HG02938 (cell line): ENCODE results near the gene FBXO38.

Experiments
- ATAC-seq: cut with Tn5 transposase; IDR thresholded peaks from one replicate; pipeline ENCODE4 v1.9.1; 2021; ENCODE audit warnings: mild to moderate bottlenecking, moderate library complexity; ENCODE audit not compliant: unreplicated experiment

FBXO38 gene

GRCh38 chr5:148385094-148385493, 1.3 kb downstream of the FBXO38 start:
- ATAC-seq: no peak

- no peak for ATAC-seq
Measured at GRCh38 chr5:148386041-148386440, 2.3 kb downstream of the FBXO38 start.

GRCh38 chr5:148387325-148387724, 3.6 kb downstream of the FBXO38 start:
- ATAC-seq: no peak

GRCh38 chr5:148388696-148389095, 4.9 kb downstream of the FBXO38 start:
- ATAC-seq: no peak

GRCh38 chr5:148390914-148391313, 7.2 kb downstream of the FBXO38 start:
- ATAC-seq: no peak

- ATAC-seq: no peak
Measured at GRCh38 chr5:148391422-148391821, 7.7 kb downstream of the FBXO38 start.

- no peak for ATAC-seq
Measured at GRCh38 chr5:148393390-148393741, 9.6 kb downstream of the FBXO38 start.

- ATAC-seq: no peak
Measured at GRCh38 chr5:148394587-148395019, 10.8 kb downstream of the FBXO38 start.

- no peak for ATAC-seq
Measured at GRCh38 chr5:148395031-148395430, 11.3 kb downstream of the FBXO38 start.

- no peak for ATAC-seq
Measured at GRCh38 chr5:148397968-148398595, 14.3 kb downstream of the FBXO38 start.

- no peak for ATAC-seq
Measured at GRCh38 chr5:148398698-148399121, 15.0 kb downstream of the FBXO38 start.

GRCh38 chr5:148401604-148402003, 17.8 kb downstream of the FBXO38 start:
- ATAC-seq: no peak

- peak; percentile 88 for ATAC-seq
Measured at GRCh38 chr5:148403344-148403743, 19.6 kb downstream of the FBXO38 start.

GRCh38 chr5:148406406-148406805, 22.6 kb downstream of the FBXO38 start:
- no peak for ATAC-seq

- ATAC-seq: no peak
Measured at GRCh38 chr5:148408092-148408491, 24.3 kb downstream of the FBXO38 start.

GRCh38 chr5:148412124-148412523, 28.4 kb downstream of the FBXO38 start:
- no peak for ATAC-seq

- ATAC-seq: no peak
Measured at GRCh38 chr5:148414833-148415232, 31.1 kb downstream of the FBXO38 start.

- ATAC-seq: no peak
Measured at GRCh38 chr5:148416416-148416815, 32.7 kb downstream of the FBXO38 start.

- ATAC-seq: no peak
Measured at GRCh38 chr5:148416921-148417320, 33.2 kb downstream of the FBXO38 start.

GRCh38 chr5:148418511-148418910, 34.8 kb downstream of the FBXO38 start:
- ATAC-seq: no peak

GRCh38 chr5:148421661-148422060, 37.9 kb downstream of the FBXO38 start:
- ATAC-seq: no peak

GRCh38 chr5:148425808-148426207, 42.0 kb downstream of the FBXO38 start:
- ATAC-seq: no peak

- no peak for ATAC-seq
Measured at GRCh38 chr5:148426514-148426913, 42.8 kb downstream of the FBXO38 start.
